K562 (cell line): ENCODE measurements around the gene GINS2.

Source experiments
- FOXP1 ChIP-seq: sonication (generic); formaldehyde crosslinking; IDR thresholded peaks from 2 replicates; pipeline ENCODE4 v1.8.0; 2022; ENCODE audit warnings: mild to moderate bottlenecking, missing genetic modification reagents
- MTA3 ChIP-seq: fragments of 450-650 bp; formaldehyde crosslinking; IDR thresholded peaks from 2 replicates; pipeline ENCODE4 v1.6.1; 2017; ENCODE audit warnings: mild to moderate bottlenecking, borderline replicate concordance
- MYC ChIP-seq, 2 experiments: fragments of 250-450 bp in 1 of 2; sonication (Bioruptor Pico) in 1 of 2; IDR thresholded peaks; 2 replicates each; pipeline versions ENCODE4 v1.5.1 to v1.6.1; 2012 to 2021; ENCODE audit warnings: low read depth in 2 of 2, borderline replicate concordance in 1 of 2, improper control_type of control experiment in 1 of 2, low read length in 1 of 2, mild to moderate bottlenecking in 1 of 2, moderate library complexity in 1 of 2
- RAD21 ChIP-seq, 2 experiments: fragments of 250-450 bp in 1 of 2; fragments of 450-650 bp in 1 of 2; sonication (Bioruptor Pico) in 1 of 2; formaldehyde crosslinking in 1 of 2; IDR thresholded peaks in 1 of 2; conservative IDR thresholded peaks in 1 of 2; 2 replicates each; pipeline versions ENCODE4 v1.4.0 to v1.8.0; 2020 to 2022; ENCODE audit warnings: mild to moderate bottlenecking in 2 of 2, moderate library complexity in 1 of 2
- SIN3A ChIP-seq, 2 experiments: fragments of 150-350 bp in 1 of 2; IDR thresholded peaks; 2 replicates each; pipeline ENCODE4 v1.6.1; 2011 to 2016; ENCODE audit warnings: borderline replicate concordance in 2 of 2, low read depth in 2 of 2, low read length in 2 of 2, mild to moderate bottlenecking in 2 of 2, moderate library complexity in 2 of 2; ENCODE audit not compliant: control insufficient read depth in 1 of 2
- TF ChIP-seq, protein P1 (sequence below): fragments of 450-650 bp; formaldehyde crosslinking; IDR thresholded peaks from 2 replicates; pipeline ENCODE4 v1.4.0; 2022; ENCODE audit warnings: missing genetic modification characterization

DNA sequence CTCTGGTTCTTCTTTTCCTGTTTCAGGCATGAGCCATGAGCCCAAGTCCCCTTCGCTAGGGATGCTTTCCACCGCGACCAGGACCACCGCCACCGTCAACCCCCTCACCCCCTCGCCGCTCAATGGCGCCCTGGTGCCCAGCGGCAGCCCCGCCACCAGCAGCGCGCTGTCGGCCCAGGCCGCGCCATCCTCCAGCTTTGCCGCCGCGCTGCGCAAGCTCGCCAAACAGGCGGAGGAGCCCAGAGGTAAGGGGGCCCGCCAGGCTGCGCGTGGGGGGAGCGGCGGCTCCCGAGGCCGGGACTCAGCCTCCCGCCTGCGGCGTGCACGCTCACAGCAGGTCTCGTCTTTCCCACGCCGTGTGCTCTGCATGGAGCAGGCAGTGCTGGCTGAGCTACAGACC lies 54.9 kb downstream of the GINS2 start:
- TF ChIP-seq, protein P1, sequence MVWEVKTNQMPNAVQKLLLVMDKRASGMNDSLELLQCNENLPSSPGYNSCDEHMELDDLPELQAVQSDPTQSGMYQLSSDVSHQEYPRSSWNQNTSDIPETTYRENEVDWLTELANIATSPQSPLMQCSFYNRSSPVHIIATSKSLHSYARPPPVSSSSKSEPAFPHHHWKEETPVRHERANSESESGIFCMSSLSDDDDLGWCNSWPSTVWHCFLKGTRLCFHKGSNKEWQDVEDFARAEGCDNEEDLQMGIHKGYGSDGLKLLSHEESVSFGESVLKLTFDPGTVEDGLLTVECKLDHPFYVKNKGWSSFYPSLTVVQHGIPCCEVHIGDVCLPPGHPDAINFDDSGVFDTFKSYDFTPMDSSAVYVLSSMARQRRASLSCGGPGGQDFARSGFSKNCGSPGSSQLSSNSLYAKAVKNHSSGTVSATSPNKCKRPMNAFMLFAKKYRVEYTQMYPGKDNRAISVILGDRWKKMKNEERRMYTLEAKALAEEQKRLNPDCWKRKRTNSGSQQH, result no peak
- TF ChIP-seq SIN3A (IDR thresholded peaks at IDR 0.05; ENCODE audit: borderline replicate concordance in 2 of 2, control insufficient read depth in 1 of 2, low read depth in 2 of 2, low read length in 2 of 2) (no peak), MYC (IDR thresholded peaks at IDR 0.05; ENCODE audit: low read depth, low read length) (no peak), MYC (CRISPR knock-in tag; IDR thresholded peaks at IDR 0.05; ENCODE audit: borderline replicate concordance, low read depth) (no peak), MTA3 (no peak), RAD21 (CRISPR knock-in tag; conservative IDR thresholded peaks at IDR 0.05 in 1 of 2, IDR thresholded peaks at IDR 0.05 in 1 of 2) (no peak), FOXP1 (CRISPR knock-in tag) (no peak)
